Panc1 (cell line): ENCODE data around the gene EPN2. TPM values are rescaled to one million over a fixed set of nuclear protein-coding genes. Genes with fewer than 3 reads are reported as not detected.
A peak's percentile ranks its signal among the peaks of the same experiment; 100 is the strongest.

Source experiments
- ATAC-seq: fragments of 200-7000 bp; cut with Tn5 transposase; 2 replicates; pipeline ENCODE4 v1.9.1; 2020; ENCODE audit warnings: mild to moderate bottlenecking, moderate library complexity
- BruUV-seq: library from RNA; stranded (reverse); fragments of 400-500 nt; replicated peaks from 2 replicates; lab custom pipeline; 2021; lab: Mats Ljungman, UMichigan
- CTCF ChIA-PET: fragments of 300-600 bp; sonication (Branson Sonifier 250); formaldehyde crosslinking; loops from one replicate; lab custom pipeline; 2022; ENCODE audit warnings: antibody characterized with exemption; lab: Charles Lee
- POLR2A ChIA-PET: fragments of 300-600 bp; sonication (Branson Sonifier 250); formaldehyde crosslinking; loops from one replicate; lab custom pipeline; 2022; ENCODE audit warnings: antibody characterized with exemption; lab: Charles Lee
- DNase-seq: peaks from one replicate; pipeline ENCODE4 v3.0.0-alpha.2; 2010; ENCODE audit warnings: low read depth, low spot score
- H3K27ac ChIP-seq: 2 replicates; pipeline ENCODE4 v1.5.1; 2011; ENCODE audit warnings: mild to moderate bottlenecking, low read length, inconsistent platforms
- H3K27me3 ChIP-seq: fragments of 200-500 bp; sonication (Bioruptor generic); 2 replicates; pipeline ENCODE4 v1.6.0; 2014; ENCODE audit warnings: low read length, inconsistent platforms; ENCODE audit not compliant: control insufficient read depth, insufficient read depth
- H3K36me3 ChIP-seq: fragments of 200-500 bp; sonication (Bioruptor generic); 2 replicates; pipeline ENCODE4 v1.5.1; 2014; ENCODE audit warnings: inconsistent platforms, mild to moderate bottlenecking, low read length, moderate library complexity; ENCODE audit not compliant: control insufficient read depth, insufficient read depth
- H3K4me1 ChIP-seq: 2 replicates; pipeline ENCODE4 v1.5.1; 2011; ENCODE audit warnings: inconsistent platforms, mild to moderate bottlenecking, low read length, moderate library complexity; ENCODE audit not compliant: control insufficient read depth, insufficient read depth
- H3K4me3 ChIP-seq, 2 experiments: 2 replicates each; pipeline ENCODE4 v1.5.1; 2011 to 2012; ENCODE audit warnings: low read depth in 2 of 2, low read length in 2 of 2, mild to moderate bottlenecking in 2 of 2, inconsistent platforms in 1 of 2, moderate library complexity in 1 of 2
- H3K9me3 ChIP-seq: fragments of 200-500 bp; sonication (Bioruptor generic); 2 replicates; pipeline ENCODE4 v1.5.1; 2014; ENCODE audit warnings: low read depth, mild to moderate bottlenecking, inconsistent platforms, low read length, moderate library complexity; ENCODE audit not compliant: control insufficient read depth, insufficient read depth
- CTCF ChIP-seq: fragments of 450-650 bp; IDR thresholded peaks from 2 replicates; pipeline ENCODE4 v1.5.1; 2017; ENCODE audit warnings: mild to moderate bottlenecking
- POLR2AphosphoS5 ChIP-seq: IDR thresholded peaks from 2 replicates; pipeline ENCODE4 v1.6.1; 2012; ENCODE audit warnings: mild to moderate bottlenecking, low read depth, low read length, moderate library complexity
- REST ChIP-seq, 2 experiments: IDR thresholded peaks; 2 replicates each; pipeline ENCODE4 v1.6.1; 2011 to 2012; ENCODE audit warnings: low read depth in 2 of 2, control low read depth in 1 of 2, low read length in 1 of 2, mild to moderate bottlenecking in 1 of 2, moderate library complexity in 1 of 2; ENCODE audit not compliant: insufficient read depth in 1 of 2
- SIN3A ChIP-seq: IDR thresholded peaks from 2 replicates; pipeline ENCODE4 v1.6.1; 2012; ENCODE audit warnings: low read depth, mild to moderate bottlenecking, low read length, moderate library complexity, borderline replicate concordance; ENCODE audit not compliant: insufficient read depth
- TCF7L2 ChIP-seq: IDR thresholded peaks from 2 replicates; pipeline ENCODE4 v1.6.1; 2011; ENCODE audit warnings: mild to moderate bottlenecking, low read depth, low read length, inconsistent platforms
- in situ Hi-C: cut with HindIII; loops from 2 replicates; pipeline ENCODE4 v1.10.0; 2016; ENCODE audit warnings: low sequenced_read_pairs, low pct_unique_long_range_greater_than_20kb
- intact Hi-C: fragments of 100-400 bp; cut with micrococcal nuclease; formaldehyde crosslinking; loops from one replicate; pipeline ENCODE4 v1.10.0; 2022; ENCODE audit not compliant: unreplicated experiment
- total RNA-seq: library from RNA; stranded (reverse); gene quantifications from one replicate; pipeline ENCODE4 v1.2.1, GENCODE V29; 2021; ENCODE audit not compliant: unreplicated experiment

Gene EPN2
- total RNA-seq, 1 experiment from 2014 or later: 35.0 TPM

GRCh38 chr17:19244781-19245180, 7.6 kb downstream of the EPN2 start:
- in situ Hi-C loops: no loop called here
- BruUV-seq: no TSS peak
- CTCF ChIA-PET: no interaction called here
- Histone ChIP-seq H3K27ac (no peak overlapping the region), H3K4me3 (no peak overlapping the region), H3K27me3 (no peaks in the 10 kb centered on the region), H3K36me3 (no peaks in the 10 kb centered on the region), H3K4me1 (peaks cover 9% of the 10 kb centered on the region), H3K9me3 (no peaks in the 10 kb centered on the region)
- TF ChIP-seq POLR2AphosphoS5 (no peak), SIN3A (no peak), CTCF (no peak)
- DNase-seq (no peak), ATAC-seq (no peak)
- POLR2A ChIA-PET: no interaction called here
- intact Hi-C loops: no loop called here

- intact Hi-C loops: no loop called here
- ATAC-seq (no peak), DNase-seq (no peak)
- H3K27me3 ChIP-seq: no peaks in the 10 kb centered on the region
- POLR2A ChIA-PET: no interaction called here
- in situ Hi-C loops: no loop called here
- no peak overlapping the region for H3K27ac ChIP-seq
- no peaks in the 10 kb centered on the region for H3K9me3 ChIP-seq
- no peak overlapping the region for H3K4me3 ChIP-seq
- H3K4me1 ChIP-seq: peaks cover 6% of the 10 kb centered on the region
- H3K36me3 ChIP-seq: no peaks in the 10 kb centered on the region
- CTCF ChIA-PET: no interaction called here
- BruUV-seq: no TSS peak
- no peak for TF ChIP-seq CTCF
Measured at GRCh38 chr17:19247473-19247872, 10.3 kb downstream of the EPN2 start.

GRCh38 chr17:19248151-19248927, 11.2 kb downstream of the EPN2 start:
- no peak for TF ChIP-seq SIN3A
- TF ChIP-seq CTCF: no peak
- no peak for TF ChIP-seq TCF7L2
- no peak for TF ChIP-seq REST (IDR thresholded peaks at IDR 0.05; ENCODE audit: insufficient read depth in 1 of 2, low read depth in 2 of 2, low read length in 1 of 2)
- TF ChIP-seq POLR2AphosphoS5: no peak
- H3K27me3 ChIP-seq: no peaks in the 10 kb centered on the region
- no peaks in the 10 kb centered on the region for H3K36me3 ChIP-seq
- ATAC-seq (no peak), DNase-seq (no peak)
- ChIA-PET POLR2A (interaction anchor here (1.1 kb wide), 1 partner anchor 24 kb away, joined by 3 read pairs; no protein-coding TSS in a partner anchor), CTCF (no interaction called here)
- intact Hi-C loops (no loop called here), in situ Hi-C loops (no loop called here)
- H3K4me3 ChIP-seq: no peak overlapping the region
- H3K4me1 ChIP-seq: peaks cover 6% of the 10 kb centered on the region
- BruUV-seq: TSS peak; percentile 32
- H3K9me3 ChIP-seq: no peaks in the 10 kb centered on the region
- no peak overlapping the region for H3K27ac ChIP-seq
